RPMI8226 (cell line): ENCODE measurements around the gene PLCD1.
A peak's percentile ranks its signal among the peaks of the same experiment; 100 is the strongest.

Experiments used
- DNase-seq: peaks from one replicate; pipeline ENCODE4 v3.0.0-alpha.2; 2015

PLCD1 gene

GRCh38 chr3:38016410-38016809 is 13.0 kb downstream of the PLCD1 start:
- no peak for DNase-seq

GRCh38 chr3:38015984-38016383 is 13.5 kb downstream of the PLCD1 start:
- no peak for DNase-seq

GRCh38 chr3:38015485-38015884 is 14.0 kb downstream of the PLCD1 start:
- DNase-seq = no peak

- no peak for DNase-seq
Measured at GRCh38 chr3:38011111-38011510, 18.3 kb downstream of the PLCD1 start.

- DNase-seq = no peak
Measured at GRCh38 chr3:38009807-38010591, 19.4 kb downstream of the PLCD1 start.

- no peak for DNase-seq
Measured at GRCh38 chr3:38008971-38009580, 20.4 kb downstream of the PLCD1 start.

- DNase-seq = no peak
Measured at GRCh38 chr3:38008191-38008701, 21.2 kb downstream of the PLCD1 start.

- DNase-seq = no peak
Measured at GRCh38 chr3:38007754-38008090, 21.7 kb downstream of the PLCD1 start.

GRCh38 chr3:38006445-38006995 is 22.9 kb downstream of the PLCD1 start:
- DNase-seq = no peak

- DNase-seq = no peak
Measured at GRCh38 chr3:38006031-38006430, 23.4 kb downstream of the PLCD1 start.

- DNase-seq = no peak
Measured at GRCh38 chr3:38005076-38006020, 24.1 kb downstream of the PLCD1 start.

GRCh38 chr3:38004415-38005075 is 24.9 kb downstream of the PLCD1 start:
- peak; percentile 64 for DNase-seq

GRCh38 chr3:38003817-38004414 is 25.5 kb downstream of the PLCD1 start:
- DNase-seq = no peak

- DNase-seq = no peak
Measured at GRCh38 chr3:38003371-38003816, 26.0 kb downstream of the PLCD1 start.

- no peak for DNase-seq
Measured at GRCh38 chr3:38002940-38003339, 26.5 kb downstream of the PLCD1 start.

GRCh38 chr3:38002291-38002876 is 27.1 kb downstream of the PLCD1 start:
- DNase-seq = no peak

- peak; percentile 33 for DNase-seq
Measured at GRCh38 chr3:38001456-38002081, 27.9 kb downstream of the PLCD1 start.

GRCh38 chr3:38000965-38001455 is 28.4 kb downstream of the PLCD1 start:
- DNase-seq = no peak

- DNase-seq = no peak
Measured at GRCh38 chr3:38000242-38000916, 29.1 kb downstream of the PLCD1 start.

GRCh38 chr3:37999836-38000235 is 29.6 kb downstream of the PLCD1 start:
- no peak for DNase-seq
